ENCODE results near the gene SUPT6H.

SUPT6H gene

DNA sequence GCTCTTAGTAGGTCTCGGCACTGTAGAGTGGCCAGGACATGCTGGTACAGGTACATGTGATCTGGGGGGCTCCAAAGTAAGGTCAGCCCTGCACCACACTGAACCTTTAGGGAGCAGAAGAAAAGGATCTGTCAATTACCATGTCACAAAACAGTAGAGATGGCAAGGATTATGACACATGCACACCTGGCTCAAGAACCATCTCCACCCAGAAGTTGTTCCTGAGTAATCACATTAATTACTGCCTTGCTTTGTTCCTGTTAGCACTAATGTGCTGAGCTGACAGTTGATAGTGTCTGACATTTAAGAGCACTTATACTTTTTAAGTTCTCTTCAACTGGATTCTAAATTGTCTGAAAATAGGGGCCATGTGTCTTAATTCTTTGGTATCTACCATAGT is 26.5 kb upstream of the SUPT6H start:
- TF ChIP-seq, protein P1, sequence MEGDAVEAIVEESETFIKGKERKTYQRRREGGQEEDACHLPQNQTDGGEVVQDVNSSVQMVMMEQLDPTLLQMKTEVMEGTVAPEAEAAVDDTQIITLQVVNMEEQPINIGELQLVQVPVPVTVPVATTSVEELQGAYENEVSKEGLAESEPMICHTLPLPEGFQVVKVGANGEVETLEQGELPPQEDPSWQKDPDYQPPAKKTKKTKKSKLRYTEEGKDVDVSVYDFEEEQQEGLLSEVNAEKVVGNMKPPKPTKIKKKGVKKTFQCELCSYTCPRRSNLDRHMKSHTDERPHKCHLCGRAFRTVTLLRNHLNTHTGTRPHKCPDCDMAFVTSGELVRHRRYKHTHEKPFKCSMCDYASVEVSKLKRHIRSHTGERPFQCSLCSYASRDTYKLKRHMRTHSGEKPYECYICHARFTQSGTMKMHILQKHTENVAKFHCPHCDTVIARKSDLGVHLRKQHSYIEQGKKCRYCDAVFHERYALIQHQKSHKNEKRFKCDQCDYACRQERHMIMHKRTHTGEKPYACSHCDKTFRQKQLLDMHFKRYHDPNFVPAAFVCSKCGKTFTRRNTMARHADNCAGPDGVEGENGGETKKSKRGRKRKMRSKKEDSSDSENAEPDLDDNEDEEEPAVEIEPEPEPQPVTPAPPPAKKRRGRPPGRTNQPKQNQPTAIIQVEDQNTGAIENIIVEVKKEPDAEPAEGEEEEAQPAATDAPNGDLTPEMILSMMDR (IDR thresholded peaks at IDR 0.05) = no peak
- TF ChIP-seq ZFX (IDR thresholded peaks at IDR 0.05; ENCODE audit: borderline replicate concordance) = no peak
- H3K27ac ChIP-seq = no peak overlapping the region

DNA sequence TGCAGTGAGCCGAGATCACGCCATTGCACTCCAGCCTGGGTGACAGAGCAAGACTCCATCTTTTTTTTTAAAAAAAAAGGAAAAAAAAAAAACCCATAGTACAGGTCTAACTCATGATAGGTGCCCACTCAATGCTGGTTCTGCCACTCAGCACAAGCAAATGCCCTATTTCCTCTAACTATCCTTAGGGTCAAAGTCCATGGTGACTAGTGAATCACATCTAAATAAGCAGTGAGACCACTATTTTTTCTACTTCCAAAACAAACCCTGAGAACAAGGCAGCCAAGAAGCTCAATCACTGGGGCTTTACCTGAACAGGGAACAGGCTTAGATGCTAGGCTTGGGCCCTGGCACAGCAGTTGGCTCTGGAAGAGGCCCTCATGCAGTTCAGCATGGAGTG is 20.4 kb upstream of the SUPT6H start:
- TF ChIP-seq ZFX (IDR thresholded peaks at IDR 0.05; ENCODE audit: borderline replicate concordance) = no peak
- TF ChIP-seq, protein P1 (IDR thresholded peaks at IDR 0.05) = no peak
- no peak overlapping the region for H3K27ac ChIP-seq

DNA sequence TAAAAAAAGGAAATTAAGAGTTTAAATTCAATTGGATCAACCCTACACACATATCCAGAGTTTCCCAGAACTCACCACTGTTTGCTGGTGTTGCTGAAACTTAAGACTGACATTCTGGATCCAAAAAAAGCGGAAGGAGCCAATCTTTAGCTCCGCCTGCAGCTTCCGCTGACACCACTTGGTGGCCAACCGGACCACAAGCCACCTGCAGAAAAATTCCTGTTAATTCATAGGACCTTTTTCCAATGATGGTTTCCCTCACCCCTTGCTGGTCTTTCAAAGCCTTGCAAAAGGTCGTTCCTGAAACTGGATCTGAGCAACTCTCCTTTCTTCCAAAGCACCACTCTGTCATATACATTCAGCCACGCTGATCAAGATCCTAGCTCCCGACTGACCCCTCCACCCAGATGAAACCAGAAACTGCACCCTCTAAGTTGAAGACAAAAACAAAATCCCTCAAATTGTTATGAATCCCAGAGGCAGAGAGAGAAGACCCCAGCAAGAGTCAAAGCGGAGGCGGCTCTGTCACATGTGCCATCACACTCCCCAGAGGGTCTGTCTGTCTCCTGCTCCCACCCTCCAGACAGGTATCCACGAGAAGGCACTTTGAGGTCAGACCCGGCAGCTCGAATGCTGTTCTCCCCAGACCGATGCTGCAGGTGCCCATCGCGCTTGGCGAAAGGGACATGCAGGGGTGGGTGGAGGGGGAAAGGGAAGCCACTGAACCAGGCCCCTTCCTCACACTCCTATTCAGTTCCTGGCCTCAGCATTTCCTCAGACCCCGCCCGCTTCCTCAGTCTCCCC is 17.8 kb upstream of the SUPT6H start:
- peak overlapping the region; percentile 84 for H3K27ac ChIP-seq
- no peak for TF ChIP-seq ZFX (IDR thresholded peaks at IDR 0.05; ENCODE audit: borderline replicate concordance)
- TF ChIP-seq, protein P1 (IDR thresholded peaks at IDR 0.05) = peak; percentile 68

DNA sequence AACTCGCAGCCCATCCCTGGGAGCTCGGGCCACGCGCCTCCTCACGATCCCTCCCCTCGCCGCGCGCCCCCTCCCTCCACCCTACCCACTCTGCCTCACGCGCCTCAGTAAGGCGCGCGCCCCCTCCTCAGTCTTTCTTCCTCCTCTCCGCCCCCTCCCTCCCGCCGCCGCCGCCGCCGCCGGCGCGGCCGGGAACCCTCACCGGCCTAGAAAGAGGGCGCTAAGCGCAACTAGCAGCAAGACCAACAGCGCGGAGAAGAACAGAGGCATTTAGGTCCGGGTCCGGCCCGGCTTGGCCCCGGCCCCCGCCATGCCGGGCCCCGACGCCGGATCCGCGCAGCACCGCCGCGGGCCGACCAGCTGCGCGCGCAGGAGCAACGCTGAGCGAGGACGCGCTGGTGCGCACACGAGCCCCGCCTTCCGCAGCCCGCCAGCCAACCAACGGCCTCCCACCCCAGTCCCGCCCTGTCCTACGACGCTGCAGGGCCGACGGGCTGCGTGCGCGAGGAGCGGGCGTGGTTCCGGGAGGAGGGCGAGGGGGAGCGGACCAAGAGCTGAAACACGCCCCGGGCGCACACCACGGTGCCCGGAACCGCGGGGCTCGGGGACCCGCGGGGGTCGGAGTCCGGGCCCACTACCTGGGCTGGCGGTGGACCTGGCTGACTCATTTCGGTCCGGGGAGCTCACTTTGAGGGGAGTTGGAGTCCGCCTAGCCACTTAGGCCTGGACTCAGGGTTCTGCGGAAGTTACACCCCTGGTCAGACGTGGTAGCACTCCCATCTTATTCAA is 17.0 kb upstream of the SUPT6H start, which contains the start of gene BLTP2:
TSS of gene BLTP2 (minus strand) at position 372 of the 789 bp plus-strand sequence. CDS start at position 270, 102 bp downstream.
- H3K27ac ChIP-seq = peak within 1 kb of the TSS; percentile 84
- TF ChIP-seq ZFX (IDR thresholded peaks at IDR 0.05; ENCODE audit: borderline replicate concordance) = no peak
- TF ChIP-seq, protein P1 (IDR thresholded peaks at IDR 0.05) = no peak

DNA sequence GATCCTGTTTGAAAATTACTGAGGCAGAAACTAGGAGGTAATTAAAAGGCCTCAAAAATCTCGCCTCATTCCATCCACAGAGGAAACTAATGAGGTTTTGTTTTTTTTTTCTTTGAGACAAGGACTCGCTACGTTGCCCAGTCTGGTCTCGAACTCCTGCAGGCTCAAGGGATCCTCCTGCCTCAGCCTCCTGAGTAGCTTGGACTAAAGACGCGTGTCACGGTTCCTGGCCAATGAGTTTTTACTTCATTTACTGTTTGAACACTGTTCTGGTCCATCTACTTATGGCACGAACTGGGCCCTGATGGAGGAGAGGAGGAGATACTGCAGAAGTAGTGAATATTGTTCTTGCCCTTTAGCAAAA is 16.4 kb upstream of the SUPT6H start:
- peak overlapping the region; percentile 84 for H3K27ac ChIP-seq
- no peak for TF ChIP-seq ZFX (IDR thresholded peaks at IDR 0.05; ENCODE audit: borderline replicate concordance)
- TF ChIP-seq, protein P1 (IDR thresholded peaks at IDR 0.05) = no peak

DNA sequence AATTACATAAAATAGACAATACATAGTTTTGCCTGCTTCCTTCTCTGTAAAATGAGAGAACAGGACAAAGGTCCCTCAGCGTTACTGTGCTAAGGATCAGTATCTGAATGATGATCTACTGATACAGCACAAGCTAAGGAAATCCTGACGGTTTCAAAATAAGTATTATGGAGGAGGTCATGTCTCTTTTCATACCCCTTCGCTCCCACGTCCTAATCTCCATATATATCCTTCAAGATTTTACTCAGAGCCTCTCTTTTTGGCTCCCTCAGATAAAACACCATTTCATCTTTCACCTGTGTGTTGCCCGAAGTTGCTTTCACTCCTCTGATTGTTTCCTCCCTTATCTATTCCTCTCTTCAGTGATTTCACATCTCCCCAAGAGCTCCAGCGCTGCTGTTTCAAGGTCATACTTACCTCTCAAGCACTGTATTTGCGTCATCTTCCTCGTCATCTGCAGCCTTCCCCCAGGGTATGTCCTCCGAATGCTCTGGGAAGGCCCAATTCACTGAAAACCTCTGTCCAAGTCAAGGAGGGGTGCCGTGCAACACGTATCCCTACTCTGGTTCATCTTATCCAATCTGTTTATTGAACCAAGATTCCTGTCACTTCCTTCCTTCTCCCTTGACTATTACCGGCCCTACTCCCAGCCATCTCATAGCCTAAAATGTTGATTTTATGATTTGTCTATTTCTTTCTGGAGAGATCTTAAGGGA is 15.8 kb upstream of the SUPT6H start:
- TF ChIP-seq, protein P1 (IDR thresholded peaks at IDR 0.05) = no peak
- TF ChIP-seq ZFX (IDR thresholded peaks at IDR 0.05; ENCODE audit: borderline replicate concordance) = no peak
- H3K27ac ChIP-seq = peak overlapping the region; percentile 84

Measured in 22Rv1 (cell line).